NCI-H69 (cell line): ENCODE results near the gene MAP2.
"Not testable (repeated sequence)": the region's sequence is repeated elsewhere in the genome, so short reads cannot be mapped to it uniquely, and the experiment has no call there.

ENCODE experiments used
- DNase-seq: peaks from one replicate; lab custom pipeline; 2025; lab: John Stamatoyannopoulos, UW

MAP2 gene

DNA sequence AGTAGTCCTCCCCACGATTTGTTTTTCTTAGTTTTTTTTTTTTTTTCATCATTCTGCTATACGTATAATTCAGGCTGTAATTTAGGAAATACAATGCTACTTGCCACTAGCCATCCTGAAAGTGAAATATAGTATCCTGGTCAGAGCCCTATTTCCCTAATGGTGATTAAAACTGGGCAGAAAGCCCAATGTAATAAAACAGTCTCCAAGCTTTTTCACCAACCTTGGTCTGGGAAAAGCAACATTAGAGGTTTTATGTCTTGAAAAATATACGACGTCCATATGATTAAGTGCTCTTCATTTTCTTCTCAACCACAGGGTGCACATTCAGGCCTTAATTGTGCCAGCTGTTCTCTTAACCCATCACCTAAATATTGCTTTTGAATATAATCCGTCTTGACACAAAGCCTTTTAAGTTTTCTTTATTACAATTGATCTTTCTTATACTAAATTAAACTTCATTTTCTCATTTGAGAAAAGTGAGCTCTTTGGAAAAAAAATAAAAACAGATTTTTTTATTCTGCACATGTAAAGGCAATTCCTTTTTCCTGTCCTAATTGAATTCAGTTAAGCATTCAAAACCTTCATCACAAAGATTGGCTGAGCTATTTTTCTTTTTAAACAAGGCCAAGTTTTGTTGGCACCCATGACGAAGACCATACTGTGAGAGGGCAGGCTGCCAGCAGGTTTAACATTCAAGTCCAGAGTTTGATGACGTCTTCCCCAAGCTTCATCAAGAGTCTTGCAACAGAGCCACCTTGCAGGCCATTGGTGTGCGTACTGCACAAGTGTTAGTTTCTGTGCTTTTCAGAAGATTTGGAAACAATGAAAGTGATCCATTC is 52.7 kb downstream of the MAP2 start:
- peak; percentile 97 for DNase-seq

DNA sequence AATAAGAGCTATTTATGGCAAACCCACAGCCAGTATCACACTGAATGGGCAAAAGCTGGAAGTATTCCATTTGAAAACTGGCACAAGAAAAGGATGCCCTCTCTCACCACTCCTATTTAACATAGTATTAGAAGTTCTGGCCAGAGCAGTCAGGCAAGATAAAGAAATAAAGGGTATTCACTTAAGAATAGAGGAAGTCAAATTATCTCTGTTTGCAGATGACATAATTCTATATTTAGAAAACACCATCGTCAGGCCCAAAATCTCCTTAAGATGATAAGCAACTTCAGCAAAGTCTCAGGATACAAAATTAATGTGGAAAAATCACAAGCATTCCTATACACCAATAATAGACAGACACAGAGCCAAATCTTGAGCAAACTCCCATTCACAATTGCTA is 68.4 kb downstream of the MAP2 start:
- not testable (repeated sequence) for DNase-seq

DNA sequence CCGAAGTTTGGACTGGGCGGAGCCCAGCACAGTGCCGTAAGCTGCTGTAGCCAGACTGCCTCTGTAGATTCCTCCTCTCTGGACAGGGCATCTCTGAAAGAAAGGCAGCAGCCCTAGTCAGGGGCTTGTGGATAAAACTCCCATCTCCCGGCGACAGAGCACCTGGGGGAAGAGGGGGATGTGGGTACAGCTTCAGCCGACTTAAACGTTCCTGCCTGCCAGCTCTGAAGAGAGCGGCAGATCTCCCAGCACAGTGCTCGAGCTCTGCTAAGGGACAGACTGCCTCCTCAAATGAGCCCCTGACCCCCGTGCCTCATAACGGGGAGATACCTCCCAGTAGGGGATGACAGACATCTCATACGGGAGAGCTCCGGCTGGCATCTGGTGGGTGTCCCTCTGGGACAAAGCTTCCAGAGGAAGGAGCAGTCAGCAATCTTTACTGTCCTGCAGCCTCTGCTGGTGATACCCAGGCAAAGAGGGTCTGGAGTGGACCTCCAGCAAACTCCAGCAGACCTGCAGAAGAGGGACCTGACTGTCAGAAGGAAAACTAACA is 71.3 kb downstream of the MAP2 start:
- DNase-seq, result peak; percentile 46

DNA sequence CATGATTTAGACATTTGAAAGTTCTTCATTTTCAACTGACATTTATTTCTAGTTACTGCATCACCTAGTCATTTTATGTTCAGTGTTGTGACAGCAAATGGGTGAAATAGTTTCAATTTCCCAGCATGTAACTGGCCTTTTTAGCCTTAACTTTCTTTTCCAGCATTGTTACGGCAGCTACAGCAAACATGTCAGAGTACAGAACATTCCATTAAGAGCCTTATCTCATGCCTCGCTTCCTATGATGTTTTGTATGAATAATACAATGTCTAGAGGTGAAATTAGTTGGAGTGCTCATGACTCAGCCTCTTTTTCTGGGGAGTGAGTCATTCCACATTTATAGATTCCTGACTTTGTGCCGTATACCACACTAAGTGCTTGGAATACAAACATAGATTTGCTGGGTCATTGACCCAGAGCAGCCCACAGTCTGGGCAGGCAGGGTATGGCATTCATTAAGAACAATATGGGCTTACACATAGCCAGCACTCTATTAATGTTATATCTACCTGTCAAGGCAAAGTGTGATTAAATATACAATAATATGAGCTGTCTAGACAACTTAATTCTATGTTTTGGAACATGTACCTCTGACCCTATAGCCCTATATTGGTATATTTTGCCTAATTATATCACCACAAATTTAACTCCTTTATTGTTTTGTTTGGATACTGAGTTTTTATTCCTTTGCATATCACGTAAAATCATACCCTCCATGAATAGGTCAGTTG is 72.2 kb downstream of the MAP2 start:
- peak; percentile 96 for DNase-seq

DNA sequence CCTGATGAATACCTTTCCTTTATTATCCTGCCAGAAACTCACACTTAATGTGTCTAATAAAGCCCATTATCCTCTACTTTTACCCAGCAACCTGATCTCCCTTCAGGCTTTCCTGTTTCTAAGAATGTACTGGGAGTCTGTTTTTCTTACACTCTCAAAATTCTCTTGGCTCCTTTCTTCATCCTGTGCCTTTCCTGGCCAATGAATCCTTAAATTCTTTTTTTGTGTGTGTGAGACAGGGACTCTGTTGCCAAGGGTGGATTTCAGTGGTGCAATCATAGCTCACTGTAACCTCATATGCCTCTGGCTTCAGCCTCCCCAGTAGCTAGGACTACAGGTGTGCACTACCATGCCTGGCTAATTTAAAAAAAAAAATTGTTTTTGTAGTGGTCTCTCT is 72.7 kb downstream of the MAP2 start:
- DNase-seq, result peak; percentile 96

DNA sequence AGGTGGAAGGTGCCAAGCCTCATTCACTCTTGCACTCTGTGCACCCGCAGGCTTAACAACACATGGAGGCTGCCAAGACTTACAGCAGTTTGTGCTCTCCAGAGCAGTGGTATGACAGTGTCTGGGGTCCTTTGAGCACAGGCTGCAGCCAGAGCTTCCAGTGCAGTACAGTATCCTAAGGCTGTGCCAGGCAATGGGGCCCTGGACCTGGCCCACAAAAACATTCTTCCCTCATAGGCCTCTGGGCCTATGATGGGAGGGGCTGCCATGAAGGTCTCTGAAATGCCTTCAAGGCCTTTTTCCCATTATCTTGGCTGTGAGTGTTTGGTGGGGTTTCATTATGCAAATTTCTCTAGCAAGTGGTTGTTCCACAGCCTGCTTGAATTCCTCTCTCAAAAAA is 74.8 kb downstream of the MAP2 start:
- no peak for DNase-seq

DNA sequence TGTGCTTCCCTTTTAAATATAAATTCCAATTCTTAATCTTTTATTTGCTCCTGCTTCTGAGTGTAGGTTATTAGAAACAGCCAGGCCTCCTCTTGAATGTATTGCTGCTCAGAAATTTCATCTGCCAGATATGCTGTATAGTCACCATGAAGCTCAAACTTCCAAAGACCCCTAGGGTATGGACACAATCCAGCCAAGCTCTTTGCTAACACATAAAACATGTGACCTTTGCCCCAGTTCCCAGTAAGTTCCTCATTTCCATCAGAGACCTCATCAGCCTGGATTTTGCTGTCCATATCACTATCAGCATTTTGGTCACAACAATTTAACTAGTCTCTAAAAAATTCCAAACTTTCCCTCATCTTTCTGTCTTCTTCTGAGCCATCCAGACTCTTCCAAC is 75.2 kb downstream of the MAP2 start:
- DNase-seq, result peak; percentile 39

DNA sequence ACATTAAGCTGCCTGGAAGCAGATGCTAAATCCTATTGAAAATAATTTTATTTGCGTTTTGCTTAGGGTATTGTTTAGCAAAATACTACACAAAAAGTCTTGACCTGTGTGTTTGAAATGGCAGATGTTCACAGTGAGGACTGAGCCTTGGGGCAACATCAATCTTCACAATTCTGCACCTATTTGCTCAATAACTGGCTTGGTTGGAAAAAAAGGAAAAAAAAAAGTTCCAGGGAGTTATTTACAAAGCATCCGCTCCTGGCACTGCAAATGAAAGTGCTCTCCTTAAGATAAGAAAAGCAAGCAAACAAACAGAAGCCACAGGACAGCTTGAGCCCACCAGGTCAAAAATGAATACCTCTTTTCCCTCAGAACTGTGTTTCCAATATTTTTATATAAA is 77.7 kb downstream of the MAP2 start:
- DNase-seq, result peak; percentile 94

DNA sequence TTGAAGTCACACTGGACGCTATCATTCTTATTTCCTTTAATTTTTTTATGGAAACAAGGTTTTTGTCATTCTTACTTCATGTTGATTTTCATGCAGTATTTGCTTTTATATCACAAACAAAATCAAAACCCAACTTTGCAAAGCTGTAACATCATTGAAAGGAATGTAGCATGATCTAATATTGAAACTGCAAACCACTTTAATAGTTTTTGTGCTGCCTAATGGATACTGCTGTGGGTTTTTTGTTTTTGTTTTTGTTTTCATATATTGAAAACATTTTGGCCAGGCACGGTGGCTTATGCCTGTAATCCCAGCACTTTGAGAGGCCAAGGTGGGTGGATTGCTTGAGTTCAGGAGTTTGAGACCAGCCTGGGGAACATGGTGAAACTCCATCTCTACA is 81.6 kb downstream of the MAP2 start:
- no peak for DNase-seq

DNA sequence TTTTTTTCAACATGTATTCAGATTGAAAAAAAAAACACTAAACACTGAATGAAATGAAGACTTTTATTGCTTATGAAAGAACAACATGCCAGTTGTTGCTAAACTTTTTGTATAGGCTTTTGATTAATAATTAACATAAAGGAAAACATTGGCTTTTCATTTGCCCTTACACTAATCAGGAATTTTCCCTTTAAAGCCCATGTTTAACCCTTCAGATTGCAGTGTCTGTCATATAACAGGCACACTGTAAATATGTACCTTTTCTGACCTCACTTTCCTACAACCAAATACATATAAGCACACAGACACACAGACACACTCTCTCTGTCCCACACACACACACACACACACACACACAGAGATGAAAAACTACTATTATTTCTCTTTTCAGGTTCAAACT is 84.4 kb downstream of the MAP2 start:
- no peak for DNase-seq

DNA sequence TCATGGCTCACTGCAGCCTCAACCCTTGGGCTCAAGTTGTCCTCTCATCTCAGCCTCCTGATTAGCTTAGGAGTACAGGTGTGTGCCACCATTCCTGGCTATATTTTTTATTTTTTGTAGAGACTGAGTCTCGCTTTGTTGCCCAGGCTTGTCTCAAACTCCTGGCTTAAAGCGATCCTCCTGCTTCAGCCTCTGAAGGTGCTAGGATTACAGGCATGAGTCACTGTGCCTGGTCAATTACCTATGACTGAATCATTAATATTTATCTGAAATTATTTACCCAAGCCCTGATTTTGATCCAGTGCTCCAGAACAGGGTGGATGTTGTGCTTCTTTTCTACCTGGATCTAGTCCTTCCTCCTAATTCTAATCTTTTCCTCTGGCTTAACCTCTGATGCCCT is 87.8 kb downstream of the MAP2 start:
- no peak for DNase-seq

DNA sequence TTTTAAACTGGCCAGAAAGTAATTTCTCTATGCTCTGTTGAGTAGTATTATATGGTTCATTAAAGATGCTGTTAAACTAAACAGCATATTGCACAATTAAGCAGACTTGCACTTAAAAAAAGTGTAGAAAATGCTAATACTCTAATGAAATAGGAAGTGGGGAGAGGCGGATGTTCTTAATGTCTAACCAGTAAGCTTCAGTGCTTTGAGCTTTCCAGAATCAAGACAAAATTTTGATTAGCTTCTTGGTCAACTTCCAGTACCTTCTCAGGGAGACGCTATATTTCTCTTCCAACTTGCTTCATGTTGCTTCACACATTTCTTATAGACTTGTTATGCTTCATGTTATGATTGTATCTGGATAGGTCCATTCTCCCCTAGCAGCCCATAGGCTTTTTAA is 89.1 kb downstream of the MAP2 start:
- no peak for DNase-seq

DNA sequence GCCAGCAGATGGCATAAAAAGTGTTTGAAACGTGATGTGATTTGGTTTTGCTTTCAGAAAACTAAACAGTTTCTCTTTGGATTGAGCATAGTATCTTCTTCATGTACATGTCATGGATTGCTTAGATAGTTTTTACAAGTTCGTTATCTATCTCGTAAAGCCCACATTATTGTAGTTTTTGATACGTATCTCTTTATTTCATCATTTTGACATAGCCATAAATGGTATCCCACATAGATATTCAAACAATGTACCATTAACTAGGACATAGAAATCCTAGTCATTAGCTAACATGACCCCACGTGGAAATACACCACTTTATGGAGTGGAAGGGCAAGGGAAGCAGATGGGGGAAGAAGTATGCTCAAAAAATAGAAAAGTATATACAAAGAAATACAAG is 93.6 kb downstream of the MAP2 start:
- DNase-seq, result peak; percentile 30

DNA sequence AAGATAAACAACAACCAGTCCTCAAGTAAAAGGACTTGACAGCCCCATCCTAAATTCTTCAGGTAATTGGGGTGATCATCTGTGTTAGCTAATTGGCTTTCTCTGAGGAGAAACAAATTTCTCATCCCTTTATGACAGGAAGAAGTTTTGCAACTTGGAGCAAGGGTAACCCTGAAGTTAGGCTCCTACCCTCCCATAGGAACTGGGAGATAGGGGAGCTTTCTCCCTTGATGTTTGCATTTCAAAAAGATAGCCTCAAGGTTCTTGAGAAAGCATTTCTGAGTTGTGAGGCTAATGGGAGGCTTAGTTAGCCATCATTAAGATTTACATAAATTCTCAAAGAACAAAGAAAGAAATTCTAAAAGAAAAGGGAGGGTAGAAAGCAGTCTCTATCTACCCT is 95.4 kb downstream of the MAP2 start:
- DNase-seq, result peak; percentile 56

DNA sequence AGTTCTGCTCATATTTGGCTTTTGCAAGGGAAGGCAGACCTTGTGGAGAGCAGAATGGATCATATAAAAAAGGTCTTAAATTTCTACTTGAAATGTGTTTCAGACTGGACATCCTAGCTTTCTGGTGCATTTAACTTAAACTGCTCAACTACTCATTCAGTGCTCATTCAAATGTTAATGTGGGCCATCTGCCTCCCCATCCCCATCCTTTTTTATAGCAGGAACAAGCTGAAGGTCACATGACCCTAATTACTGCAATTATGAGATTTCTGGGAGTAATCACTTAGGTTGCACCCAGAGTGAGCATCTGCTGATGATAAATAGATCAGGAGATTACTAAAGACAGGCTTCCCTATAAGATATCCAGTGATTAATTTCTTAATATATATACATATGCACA is 96.1 kb downstream of the MAP2 start:
- DNase-seq, result peak; percentile 93

DNA sequence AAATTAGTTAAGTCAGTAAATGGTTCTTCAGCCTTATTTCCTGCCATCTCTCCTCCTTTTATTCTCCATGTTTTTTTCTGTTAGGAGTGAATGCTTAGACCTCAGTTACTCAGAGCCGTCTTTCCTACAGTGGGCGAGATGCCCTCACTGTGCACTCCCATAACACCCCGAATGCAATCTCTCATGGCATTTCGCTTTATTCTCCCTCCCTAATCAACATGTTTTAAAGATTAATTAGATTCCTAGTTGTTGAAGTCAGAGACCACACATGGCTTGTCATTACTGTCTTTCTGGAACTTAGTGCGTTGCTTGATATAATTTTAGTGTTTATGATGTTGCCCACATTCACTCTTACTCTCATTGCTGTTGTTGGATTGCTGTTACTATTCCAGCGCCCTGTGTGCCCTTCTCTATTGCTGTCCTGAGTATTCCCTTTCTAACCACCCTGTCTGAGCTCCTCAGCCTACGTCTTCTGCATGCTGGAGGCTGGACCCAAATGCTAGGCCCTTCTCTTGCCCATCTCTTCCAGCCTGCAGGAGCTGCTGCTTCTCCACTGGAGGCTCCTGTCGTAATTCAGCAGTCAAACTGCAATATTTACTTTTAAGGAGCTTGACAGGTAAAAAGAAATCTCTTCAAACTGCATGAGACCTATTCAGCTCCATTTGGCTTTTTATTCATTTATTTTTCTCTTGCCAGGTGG is 99.3 kb downstream of the MAP2 start:
- DNase-seq, result peak; percentile 52

DNA sequence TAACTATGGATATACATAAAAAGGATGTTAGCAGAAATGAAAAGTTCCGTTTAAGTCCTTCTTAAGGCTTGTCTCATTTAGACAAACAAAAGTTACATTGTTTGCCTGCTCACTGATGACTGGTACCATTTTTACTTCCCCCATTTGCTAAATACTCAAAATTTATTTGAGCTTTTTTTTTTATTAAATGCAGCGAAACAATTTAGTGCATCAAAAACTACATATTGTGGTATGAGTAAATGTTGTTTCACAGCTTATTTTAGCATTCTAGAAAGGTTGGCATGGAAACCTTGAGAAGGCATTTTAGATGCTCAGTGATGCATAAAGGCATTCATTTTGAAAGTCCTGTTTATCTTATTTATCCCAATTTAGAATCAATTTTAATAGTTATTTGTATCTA is 100.0 kb downstream of the MAP2 start:
- no peak for DNase-seq

DNA sequence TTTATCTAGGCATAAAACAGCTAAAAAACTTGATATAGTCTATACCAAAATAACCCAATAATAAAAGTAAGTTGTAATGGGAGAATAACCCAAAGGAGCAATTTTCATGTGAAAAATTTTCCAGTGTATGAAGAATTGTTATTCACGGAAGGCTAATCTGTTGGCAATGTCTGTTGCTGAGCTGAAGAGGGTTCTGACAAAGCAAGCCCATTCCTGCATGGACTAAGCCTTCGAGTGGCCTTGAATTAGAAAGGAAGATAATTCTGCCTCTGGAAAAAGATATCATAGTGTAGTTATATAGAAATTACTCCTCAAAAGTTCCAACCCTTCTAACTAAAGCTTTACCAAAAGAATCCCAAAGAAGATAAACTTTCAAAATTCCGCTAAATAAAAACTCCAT is 101.5 kb downstream of the MAP2 start:
- no peak for DNase-seq

DNA sequence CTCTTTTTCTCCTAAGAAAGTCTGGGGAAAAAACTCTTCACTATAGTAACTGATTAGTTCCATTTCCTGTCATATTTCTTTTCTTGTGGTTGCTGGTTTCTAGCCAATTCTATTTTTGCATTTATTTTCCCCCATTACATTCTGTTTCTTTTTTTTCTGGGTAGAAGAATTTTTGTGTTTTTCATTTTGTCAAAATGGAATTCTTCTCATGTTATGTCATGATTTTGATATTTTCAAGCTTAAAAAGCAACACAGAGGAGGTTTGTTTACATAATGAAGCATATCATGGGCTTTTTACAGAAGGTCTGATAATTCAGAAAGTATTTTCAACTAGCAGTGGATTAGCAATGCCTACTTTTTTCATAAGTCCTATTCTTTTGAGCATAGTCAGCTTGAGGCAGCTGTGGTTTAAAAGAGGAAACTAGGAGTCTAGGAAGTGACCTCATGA is 102.0 kb downstream of the MAP2 start:
- no peak for DNase-seq

DNA sequence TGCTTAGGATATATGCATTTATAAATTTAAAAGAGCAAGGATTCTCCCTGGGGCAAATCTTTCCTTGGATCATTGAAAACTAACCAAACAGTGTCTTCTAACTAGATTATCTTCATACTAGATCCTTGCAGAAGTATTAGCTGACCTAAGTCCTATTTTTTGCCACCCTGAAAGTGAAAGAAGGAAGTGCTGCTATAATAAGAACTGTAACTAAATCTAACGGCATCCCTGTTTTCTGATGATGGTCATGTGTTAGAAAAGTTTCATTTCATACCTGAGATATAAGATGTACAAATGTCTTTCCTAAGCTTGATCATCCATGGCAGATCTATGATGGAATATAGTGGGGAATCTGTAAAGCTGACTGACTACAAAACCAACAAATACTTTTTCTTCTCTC is 102.7 kb downstream of the MAP2 start:
- no peak for DNase-seq

DNA sequence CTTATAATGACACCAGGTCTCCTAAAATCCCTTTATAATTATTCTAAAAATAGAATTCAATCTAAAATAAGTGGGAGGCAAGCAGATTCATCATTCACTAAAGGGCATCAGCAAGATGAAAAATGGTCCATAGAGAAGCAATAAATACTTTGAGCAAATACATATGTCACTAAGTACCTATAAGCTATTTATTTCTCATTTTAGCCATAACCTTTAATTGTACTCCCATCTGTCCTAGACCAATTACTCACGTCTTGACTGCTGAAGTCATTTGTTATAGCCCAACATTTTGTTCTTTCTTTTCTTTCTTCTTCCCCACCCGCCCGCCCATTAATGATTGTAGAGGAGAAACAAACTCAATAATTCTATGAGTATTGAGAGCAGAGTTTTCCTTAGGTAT is 105.7 kb downstream of the MAP2 start:
- DNase-seq, result peak; percentile 87

DNA sequence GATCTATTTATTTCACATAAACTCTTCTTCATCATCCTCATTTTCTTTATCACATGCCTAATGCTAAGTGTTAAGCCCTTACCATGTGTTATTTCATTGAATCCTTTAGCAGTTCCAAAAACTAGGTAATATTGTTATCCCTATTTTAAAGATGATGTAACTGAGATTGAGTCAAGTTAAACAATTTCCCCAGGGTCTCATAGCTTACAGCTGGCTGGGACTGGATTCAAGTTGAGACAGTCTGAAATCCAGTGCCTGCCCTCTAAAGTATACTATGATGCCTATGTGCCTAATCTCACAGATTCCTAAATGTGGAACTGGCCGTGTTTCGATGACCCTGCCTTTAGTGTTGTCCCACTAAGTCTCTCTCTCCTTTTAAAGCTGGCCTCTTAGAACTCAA is 108.5 kb downstream of the MAP2 start:
- no peak for DNase-seq

DNA sequence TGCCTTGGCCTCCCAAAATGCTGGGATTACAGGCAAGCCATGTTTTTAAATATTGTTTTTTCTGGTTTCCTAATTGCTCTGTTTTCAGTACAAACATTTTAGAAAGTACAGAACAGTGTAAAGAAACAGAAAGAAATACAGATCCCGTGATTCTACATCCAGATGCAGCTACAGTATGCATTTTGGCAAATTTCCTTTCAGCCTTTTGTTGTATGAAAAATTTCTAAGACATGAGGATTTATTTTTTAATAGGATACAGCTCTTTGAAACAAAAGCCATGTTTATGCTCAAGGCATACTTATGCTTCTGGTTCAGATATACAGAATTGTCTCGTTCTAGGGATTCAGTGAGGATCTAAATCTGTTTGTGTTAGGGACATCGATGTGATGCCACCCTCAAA is 109.5 kb downstream of the MAP2 start:
- DNase-seq, result no peak
